Activated CD4-positive, CD25-positive, alpha-beta regulatory T cell treated with anti-CD3 and anti-CD28 coated beads, Interleukin-2, amount 50 U/mL, for 16 hours (primary cell): ENCODE measurements around the gene PHF23.
"Not testable (repeated sequence)": the region's sequence is repeated elsewhere in the genome, so short reads cannot be mapped to it uniquely, and the experiment has no call there.

Source experiments
- DNase-seq: peaks from one replicate; pipeline ENCODE4 v3.0.0-alpha.2; 2020; ENCODE audit warnings: low read depth, low spot score

PHF23 gene

GRCh38 chr17:7258731-7259554, 19.7 kb upstream of the PHF23 start:
- DNase-seq: no peak

GRCh38 chr17:7256766-7257456, 17.7 kb upstream of the PHF23 start:
- no peak for DNase-seq

DNA sequence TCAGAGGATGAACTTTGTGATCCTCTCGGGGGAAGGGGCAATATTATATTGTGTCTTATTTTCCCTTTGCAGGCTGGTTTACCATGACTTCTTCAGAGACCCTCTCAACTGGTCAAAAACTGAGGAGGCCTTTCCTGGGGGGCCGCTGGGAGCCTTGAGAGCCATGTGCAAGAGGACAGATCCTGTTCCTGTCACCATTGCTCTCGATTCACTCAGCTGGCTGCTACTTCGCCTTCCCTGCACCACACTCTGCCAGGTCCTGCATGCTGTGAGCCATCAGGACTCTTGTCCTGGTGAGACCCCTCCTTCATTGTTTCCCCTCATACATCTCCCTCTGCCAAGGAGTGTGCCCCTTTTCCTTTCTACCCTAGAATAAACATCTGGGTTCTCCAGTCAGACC, 15.3 kb upstream of the PHF23 start:
- DNase-seq: no peak

DNA sequence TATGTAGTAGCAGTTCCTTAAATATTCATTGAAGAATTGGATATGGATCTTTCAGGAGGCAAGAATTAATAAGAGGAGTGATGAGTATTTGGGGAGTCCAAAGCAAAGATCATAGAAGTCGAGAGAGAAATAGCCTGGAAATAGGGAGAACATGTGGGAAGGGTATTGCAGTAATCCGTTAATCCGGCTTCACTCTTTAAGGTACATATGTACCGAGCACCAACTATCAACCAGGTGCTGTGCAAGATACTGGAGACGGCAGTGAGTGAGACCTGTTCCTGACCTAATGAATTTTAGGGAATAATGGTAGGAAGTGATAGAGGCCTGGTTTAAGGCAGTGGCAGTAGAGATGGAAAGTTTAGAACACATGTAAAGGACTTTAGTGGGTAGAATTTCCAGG, 13.8 kb upstream of the PHF23 start:
- no peak for DNase-seq

DNA sequence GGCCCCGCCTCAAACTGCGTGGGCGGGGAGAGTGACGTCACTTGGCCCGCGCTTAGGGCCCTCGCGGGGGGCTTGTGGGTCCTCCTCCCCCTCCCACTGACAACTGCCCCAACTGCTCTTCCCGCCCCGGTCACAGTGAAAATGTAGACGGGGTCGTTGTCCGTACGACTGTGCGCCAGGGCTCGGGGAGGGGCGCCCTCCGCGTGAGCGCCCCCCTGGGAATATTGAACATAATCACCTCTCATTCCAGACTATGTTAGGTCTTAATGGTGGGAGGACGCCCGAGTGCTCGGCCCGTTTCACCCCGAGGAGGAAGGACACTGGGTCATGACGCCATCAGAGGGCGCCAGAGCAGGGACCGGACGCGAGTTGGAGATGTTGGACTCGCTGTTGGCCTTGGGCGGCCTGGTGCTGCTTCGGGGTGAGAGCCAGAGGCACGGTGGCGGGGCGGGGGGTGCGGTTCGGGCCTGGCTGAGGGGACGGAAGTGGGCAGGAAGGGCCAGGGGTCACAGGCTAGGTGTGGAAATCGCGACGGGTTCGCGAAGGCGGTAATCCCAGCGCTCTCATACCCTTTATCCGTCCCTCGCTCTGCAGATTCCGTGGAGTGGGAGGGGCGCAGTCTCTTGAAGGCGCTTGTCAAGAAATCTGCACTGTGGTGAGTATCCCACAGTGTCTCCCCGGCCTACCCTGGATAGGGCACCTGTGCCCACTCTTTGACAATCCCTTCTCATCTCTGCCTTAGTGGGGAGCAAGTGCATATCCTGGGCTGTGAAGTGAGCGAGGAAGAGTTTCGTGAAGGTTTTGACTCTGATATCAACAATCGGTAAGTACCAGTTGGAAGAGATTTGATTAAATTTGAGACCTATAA, 13.2 kb upstream of the PHF23 start, which contains the start of gene ELP5:
TSS of gene ELP5 (plus strand) at position 40 of the 868 bp plus-strand sequence. CDS start at position 376, 336 bp downstream.
- peak; percentile 81 for DNase-seq

- peak; percentile 100 for DNase-seq
These were observed 12.5 kb upstream of the PHF23 start, which contains the start of gene CTDNEP1 for GRCh38 chr17:7251661-7252175. Gene CTDNEP1, minus strand, starts transcription at chr17:7251734. Its CDS starts 438 bp downstream, at chr17:7251296.

- no peak for DNase-seq
These were observed 11.7 kb upstream of the PHF23 start for GRCh38 chr17:7250695-7251627.

- DNase-seq: no peak
These were observed 10.6 kb upstream of the PHF23 start for GRCh38 chr17:7249830-7250229.

DNA sequence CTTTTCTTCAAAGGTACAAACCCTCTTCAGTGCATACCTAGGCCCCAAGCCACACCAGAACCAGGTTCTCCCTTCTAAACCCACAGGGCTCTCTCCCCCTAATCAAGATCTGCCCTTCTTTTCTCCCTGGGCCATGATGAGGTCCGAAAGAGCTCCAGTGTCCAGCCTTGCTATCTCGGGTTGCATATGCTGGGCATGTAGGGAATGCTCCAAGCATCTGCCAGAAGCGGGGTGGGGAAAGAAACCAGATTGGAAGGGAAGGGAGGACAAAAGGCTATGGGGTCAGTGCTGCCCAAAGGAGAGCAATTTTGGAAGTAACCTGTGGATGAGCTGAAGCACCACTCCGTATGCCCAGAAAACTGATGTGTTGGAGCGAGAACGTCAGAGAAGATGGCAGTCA, 10.0 kb upstream of the PHF23 start:
- no peak for DNase-seq

- no peak for DNase-seq
These were observed 9.5 kb upstream of the PHF23 start for GRCh38 chr17:7248796-7249195.

- no peak for DNase-seq
These were observed 7.5 kb upstream of the PHF23 start for GRCh38 chr17:7246779-7247178.

- DNase-seq: not testable (repeated sequence)
These were observed 4.6 kb upstream of the PHF23 start for GRCh38 chr17:7243838-7244237.

- no peak for DNase-seq
These were observed 4.1 kb upstream of the PHF23 start for GRCh38 chr17:7243453-7243729.

GRCh38 chr17:7242717-7243452, 3.6 kb upstream of the PHF23 start:
- peak; percentile 89 for DNase-seq

DNA sequence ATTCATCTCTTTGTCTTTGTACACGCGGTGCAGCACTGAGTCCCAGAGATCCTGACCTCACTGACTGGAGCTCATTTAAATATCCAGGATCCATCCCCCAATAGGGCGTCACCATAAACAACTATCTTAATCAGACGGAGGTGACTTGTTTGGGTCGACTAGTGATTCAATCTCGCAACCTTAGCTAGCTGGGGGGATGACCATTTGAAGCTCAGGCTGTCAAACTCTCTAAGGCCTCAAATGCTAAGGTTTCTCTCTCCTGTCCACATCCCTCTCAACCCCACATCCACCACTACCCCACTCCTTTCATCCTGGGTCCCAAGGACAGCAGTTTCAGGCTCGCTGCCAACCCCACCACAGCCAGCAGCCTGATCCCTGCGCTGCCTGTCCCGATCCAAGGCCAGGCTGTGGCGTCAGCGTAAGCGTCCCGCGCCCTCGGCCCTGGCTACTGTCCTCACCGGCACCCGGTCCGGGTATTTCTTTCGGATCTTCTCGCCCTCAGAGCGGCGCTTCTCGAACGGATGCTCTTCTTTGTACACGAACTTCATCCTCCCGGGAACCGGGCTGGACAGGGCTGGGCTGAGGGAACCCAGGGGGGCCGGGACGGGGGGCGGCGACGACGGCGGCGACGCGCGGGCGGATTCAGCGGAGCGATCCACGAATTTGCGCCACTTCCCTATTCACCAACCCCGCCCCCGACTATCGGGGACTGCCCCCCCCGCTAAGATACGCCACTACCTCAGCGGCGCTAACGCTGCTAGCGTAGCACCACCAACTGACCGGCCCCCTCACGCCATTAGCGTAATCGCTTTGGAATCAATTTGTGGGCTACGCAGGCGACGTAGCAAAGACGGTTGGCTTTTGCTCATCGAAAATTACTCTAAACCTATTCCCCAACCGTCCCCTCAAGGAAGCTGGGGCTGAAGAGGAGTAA, 2.8 kb upstream of the PHF23 start, which contains the start of gene GABARAP:
TSS of gene GABARAP (minus strand) at position 667 of the 934 bp plus-strand sequence. CDS start at position 548, 119 bp downstream.
- DNase-seq: peak; percentile 89

DNA sequence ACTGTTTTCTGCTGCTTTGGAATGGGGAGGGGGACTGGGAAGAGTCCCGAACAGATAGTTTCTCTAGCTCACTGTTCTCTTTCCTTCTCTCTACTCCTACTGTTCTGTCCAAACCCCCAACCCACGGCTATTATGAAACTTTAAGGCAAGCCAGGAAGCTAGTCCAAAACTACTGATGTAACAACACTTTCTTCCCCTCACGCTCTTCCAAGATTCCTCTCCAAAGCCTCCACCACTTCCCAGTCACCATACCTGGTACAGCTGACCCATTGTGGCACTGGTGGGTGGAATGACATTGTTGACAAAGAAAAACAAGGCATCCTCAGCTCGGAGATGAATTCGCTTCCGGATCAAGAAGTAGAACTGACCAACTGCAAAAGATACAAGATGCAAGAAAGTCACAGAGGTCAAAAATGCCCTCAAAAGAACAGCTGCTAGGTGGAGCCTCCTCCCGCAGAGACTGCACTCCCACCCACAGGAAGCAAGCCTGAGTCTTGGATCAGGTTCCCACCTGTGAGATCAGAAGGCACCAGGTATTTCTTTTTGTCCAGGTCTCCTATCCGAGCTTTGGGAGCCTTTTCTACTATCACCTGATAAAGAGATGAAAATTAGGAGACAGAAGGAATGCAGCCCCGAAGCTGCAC, 2.0 kb upstream of the PHF23 start:
- DNase-seq: no peak

DNA sequence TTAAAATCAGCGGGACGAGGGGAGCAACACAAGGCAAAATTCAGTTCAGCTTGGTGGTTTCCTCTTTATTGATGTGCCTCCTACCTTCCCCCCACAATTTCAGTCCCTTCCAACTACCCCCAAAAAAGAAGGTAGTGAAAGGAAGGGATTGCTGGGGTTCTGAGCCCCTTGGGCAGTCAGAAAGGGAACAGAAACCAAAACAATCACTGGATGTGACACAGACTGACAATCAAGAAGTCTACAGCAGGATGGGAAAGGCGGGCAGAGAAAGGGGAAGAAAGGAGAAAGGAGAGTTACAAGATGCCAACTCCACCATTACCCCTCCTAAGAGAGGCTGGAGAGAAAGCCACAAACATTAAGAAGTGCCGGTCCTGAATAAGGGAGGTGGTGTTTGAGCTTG, 1.1 kb upstream of the PHF23 start:
- DNase-seq: no peak

- DNase-seq: no peak
These were observed 702 bp downstream of the PHF23 start for GRCh38 chr17:7238420-7239090.
